ENCODE results near the gene OPHN1. TPM values are rescaled to one million over a fixed set of nuclear protein-coding genes. Genes with fewer than 3 reads are reported as not detected.

OPHN1 gene
- total and polyA plus RNA-seq, 2 of the 13 experiments (the other 11 are each of a cell fraction or from before 2014, with no cell fraction given) = 1.6 to 1.7 TPM

DNA sequence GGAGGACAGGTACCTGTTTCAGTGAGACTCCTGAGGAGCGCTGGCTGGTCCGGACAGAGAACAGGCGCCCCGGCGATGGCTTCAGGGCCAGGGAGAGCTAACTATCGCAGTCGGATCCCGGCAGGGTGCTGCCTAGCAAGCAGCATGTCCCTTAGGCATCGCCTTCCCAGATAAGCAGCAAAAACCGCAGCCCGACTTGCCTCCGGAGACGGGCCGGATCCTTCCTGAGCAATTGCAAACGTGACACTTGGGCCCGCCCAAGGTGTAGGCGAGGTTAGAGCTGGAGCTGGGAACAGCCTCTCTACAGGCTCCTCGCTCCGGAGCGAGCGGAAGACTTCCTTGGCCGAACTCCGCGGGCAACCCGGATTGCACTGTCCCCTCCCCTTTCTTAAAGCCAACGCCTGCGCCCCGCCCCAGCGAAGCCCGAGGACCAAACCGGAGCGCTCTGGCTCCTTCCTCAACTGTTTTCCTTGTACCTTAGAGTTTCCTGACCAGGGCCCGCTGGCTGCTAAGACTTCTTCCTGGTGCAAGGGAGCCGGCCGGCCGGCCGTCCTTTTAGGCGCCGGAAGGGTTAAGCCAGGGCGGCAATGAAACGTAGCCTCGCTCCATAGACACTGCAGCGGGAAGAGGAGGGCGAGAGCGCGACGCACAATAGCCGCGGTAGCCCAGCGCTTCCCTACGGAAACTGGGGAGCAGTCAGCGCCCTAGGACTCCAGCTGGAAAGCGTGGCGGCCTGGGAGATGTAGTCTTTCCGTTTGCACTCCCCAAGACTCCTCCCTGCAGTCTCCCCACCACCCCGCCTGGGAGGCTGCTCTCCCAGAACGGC lies at the start of gene OPHN1 (continued):
- TF ChIP-seq, protein P1, sequence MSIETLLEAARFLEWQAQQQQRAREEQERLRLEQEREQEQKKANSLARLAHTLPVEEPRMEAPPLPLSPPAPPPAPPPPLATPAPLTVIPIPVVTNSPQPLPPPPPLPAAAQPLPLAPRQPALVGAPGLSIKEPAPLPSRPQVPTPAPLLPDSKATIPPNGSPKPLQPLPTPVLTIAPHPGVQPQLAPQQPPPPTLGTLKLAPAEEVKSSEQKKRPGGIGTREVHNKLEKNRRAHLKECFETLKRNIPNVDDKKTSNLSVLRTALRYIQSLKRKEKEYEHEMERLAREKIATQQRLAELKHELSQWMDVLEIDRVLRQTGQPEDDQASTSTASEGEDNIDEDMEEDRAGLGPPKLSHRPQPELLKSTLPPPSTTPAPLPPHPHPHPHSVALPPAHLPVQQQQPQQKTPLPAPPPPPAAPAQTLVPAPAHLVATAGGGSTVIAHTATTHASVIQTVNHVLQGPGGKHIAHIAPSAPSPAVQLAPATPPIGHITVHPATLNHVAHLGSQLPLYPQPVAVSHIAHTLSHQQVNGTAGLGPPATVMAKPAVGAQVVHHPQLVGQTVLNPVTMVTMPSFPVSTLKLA (IDR thresholded peaks at IDR 0.05) = no peak
- TF ChIP-seq RELA (CRISPR knock-in tag; IDR thresholded peaks at IDR 0.05) (no peak), ZBTB8A (CRISPR knock-in tag; IDR thresholded peaks at IDR 0.05; ENCODE audit: borderline replicate concordance, low read depth) (no peak), TBX2 (CRISPR knock-in tag; IDR thresholded peaks at IDR 0.05; ENCODE audit: borderline replicate concordance) (no peak), ZNF589 (CRISPR knock-in tag; conservative IDR thresholded peaks at IDR 0.05) (0 out of 2 replicates have a peak, but pooled peaks have one; percentile 24), MAZ (IDR thresholded peaks at IDR 0.05; ENCODE audit: borderline replicate concordance, low read depth, low read length) (no peak), MAZ (CRISPR knock-in tag; IDR thresholded peaks at IDR 0.05; ENCODE audit: low read depth) (0 out of 2 replicates have a peak, but pooled peaks have one; percentile 31), ARNTL (CRISPR knock-in tag; IDR thresholded peaks at IDR 0.05) (no peak), ZBTB7A (CRISPR knock-in tag; IDR thresholded peaks at IDR 0.05) (no peak), MED13 (CRISPR knock-in tag; IDR thresholded peaks at IDR 0.05) (no peak)
- TF ChIP-seq, protein P2, sequence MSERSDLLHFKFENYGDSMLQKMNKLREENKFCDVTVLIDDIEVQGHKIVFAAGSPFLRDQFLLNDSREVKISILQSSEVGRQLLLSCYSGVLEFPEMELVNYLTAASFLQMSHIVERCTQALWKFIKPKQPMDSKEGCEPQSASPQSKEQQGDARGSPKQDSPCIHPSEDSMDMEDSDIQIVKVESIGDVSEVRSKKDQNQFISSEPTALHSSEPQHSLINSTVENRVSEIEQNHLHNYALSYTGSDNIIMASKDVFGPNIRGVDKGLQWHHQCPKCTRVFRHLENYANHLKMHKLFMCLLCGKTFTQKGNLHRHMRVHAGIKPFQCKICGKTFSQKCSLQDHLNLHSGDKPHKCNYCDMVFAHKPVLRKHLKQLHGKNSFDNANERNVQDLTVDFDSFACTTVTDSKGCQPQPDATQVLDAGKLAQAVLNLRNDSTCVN (CRISPR knock-in tag; IDR thresholded peaks at IDR 0.05; ENCODE audit: borderline replicate concordance) = no peak
- TF ChIP-seq, protein P3, sequence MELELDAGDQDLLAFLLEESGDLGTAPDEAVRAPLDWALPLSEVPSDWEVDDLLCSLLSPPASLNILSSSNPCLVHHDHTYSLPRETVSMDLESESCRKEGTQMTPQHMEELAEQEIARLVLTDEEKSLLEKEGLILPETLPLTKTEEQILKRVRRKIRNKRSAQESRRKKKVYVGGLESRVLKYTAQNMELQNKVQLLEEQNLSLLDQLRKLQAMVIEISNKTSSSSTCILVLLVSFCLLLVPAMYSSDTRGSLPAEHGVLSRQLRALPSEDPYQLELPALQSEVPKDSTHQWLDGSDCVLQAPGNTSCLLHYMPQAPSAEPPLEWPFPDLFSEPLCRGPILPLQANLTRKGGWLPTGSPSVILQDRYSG (CRISPR knock-in tag; IDR thresholded peaks at IDR 0.05) = no peak
- TF ChIP-seq, protein P4, sequence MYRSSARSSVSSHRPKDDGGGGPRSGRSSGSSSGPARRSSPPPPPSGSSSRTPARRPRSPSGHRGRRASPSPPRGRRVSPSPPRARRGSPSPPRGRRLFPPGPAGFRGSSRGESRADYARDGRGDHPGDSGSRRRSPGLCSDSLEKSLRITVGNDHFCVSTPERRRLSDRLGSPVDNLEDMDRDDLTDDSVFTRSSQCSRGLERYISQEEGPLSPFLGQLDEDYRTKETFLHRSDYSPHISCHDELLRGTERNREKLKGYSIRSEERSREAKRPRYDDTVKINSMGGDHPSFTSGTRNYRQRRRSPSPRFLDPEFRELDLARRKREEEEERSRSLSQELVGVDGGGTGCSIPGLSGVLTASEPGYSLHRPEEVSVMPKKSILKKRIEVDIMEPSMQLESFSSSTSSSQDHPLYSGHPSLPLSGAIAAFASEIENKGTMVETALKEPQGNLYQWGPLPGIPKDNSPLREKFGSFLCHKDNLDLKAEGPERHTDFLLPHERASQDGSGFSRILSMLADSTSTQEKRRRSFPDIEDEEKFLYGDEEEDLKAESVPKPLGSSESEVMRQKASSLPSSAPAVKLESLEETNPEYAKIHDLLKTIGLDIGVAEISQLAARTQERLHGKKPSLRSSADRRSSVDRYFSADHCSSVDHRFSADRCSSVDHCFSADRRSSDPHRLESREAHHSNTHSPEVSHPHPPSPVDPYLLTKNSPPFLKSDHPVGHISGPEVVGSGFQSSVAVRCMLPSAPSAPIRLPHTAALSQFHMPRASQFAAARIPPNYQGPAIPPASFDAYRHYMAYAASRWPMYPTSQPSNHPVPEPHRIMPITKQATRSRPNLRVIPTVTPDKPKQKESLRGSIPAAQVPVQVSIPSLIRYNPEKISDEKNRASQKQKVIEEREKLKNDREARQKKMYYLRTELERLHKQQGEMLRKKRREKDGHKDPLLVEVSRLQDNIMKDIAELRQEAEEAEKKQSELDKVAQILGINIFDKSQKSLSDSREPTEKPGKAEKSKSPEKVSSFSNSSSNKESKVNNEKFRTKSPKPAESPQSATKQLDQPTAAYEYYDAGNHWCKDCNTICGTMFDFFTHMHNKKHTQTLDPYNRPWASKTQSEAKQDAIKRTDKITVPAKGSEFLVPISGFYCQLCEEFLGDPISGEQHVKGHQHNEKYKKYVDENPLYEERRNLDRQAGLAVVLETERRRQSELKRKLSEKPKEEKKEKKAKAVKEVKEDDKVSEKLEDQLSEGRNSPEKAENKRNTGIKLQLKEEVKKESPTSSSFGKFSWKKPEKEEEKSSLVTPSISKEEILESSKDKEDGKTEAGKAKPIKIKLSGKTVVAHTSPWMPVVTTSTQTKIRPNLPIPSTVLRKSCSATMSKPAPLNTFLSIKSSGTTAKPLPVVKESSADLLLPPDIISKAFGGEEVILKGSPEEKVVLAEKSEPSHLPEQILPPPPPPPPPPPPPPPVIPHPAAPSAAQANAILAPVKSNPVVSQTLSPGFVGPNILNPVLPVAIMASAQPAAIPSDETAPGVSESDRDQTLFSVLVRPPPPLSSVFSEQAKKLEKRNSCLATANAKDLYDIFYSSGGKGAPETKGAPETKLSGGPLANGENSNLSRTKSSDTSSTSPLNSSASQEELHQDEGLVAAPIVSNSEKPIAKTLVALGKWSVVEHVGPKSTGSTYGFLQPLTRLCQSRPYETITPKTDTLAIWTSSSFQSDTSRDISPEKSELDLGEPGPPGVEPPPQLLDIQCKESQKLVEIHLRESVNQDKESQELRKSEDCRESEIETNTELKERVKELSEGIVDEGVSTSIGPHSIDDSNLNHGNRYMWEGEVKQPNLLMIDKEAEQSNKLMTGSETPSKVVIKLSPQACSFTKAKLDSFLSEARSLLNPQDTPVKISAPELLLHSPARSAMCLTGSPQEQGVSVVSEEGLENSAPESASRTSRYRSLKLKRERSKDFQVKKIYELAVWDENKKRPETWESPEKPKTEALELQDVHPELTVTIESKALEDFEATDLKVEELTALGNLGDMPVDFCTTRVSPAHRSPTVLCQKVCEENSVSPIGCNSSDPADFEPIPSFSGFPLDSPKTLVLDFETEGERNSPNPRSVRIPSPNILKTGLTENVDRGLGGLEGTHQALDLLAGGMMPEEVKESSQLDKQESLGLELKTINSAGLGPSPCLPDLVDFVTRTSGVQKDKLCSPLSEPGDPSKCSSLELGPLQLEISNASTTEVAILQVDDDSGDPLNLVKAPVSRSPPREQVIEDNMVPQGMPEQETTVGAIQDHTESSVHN (CRISPR knock-in tag; IDR thresholded peaks at IDR 0.05) = no peak
- TF ChIP-seq, protein P5, sequence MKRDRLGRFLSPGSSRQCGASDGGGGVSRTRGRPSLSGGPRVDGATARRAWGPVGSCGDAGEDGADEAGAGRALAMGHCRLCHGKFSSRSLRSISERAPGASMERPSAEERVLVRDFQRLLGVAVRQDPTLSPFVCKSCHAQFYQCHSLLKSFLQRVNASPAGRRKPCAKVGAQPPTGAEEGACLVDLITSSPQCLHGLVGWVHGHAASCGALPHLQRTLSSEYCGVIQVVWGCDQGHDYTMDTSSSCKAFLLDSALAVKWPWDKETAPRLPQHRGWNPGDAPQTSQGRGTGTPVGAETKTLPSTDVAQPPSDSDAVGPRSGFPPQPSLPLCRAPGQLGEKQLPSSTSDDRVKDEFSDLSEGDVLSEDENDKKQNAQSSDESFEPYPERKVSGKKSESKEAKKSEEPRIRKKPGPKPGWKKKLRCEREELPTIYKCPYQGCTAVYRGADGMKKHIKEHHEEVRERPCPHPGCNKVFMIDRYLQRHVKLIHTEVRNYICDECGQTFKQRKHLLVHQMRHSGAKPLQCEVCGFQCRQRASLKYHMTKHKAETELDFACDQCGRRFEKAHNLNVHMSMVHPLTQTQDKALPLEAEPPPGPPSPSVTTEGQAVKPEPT (CRISPR knock-in tag; IDR thresholded peaks at IDR 0.05; ENCODE audit: low read depth) = no peak

Data from HepG2 (cell line).